Midbrain (tissue), 1 donor: ENCODE measurements around the gene AK9.
"Not testable (repeated sequence)": the region's sequence is repeated elsewhere in the genome, so short reads cannot be mapped to it uniquely, and the experiment has no call there.

Source experiments
- DNase-seq: peaks from one replicate; lab custom pipeline; 2025; lab: John Stamatoyannopoulos, UW

Gene AK9

DNA sequence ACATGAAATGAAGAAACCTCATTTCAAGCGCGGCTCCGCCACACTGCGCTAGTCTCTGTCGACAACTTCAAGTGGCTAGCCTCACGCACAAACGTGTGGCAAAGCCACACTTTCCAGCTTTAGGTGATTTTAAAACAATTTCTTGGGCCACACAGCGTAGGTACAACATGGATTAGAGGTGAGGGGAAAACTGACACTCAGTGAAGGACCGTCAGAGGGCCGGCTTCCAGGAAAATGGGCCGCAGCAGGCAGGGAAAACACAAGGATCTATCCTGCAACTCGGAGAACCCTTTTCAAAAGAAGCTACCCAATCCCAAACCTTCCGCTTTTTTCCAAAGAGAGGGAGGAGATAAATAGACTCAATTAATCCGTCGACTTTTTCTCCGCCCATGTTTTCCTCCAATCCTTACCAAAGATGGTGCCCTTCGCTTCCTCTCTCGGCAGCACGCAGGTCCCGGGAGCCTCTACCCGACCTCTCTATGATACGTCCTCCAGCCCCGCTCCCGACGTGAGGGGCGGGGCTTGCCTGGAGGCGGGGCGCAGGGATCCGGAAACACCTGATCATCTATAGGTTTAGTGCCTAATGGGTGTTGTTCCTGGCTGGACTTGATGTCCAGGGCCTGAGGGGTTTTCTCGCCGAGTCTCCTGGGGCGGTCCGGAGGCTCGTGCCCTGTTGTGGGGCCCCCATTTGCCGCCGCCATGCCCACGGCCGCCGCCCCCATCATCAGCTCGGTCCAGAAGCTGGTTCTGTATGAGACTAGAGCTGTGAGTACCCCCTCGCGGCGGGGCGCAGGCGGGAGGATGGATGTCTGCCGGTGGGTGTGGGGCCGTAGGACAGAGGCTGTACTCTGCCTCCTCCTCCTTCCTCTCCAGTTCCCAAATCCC, at the start of gene AK9, which contains the start of gene FIG4:
AK9 (minus strand) TSS at position 466 of the 885 bp plus-strand sequence. CDS start 15,457 bp downstream, outside the sequence.
FIG4 (plus strand) TSS at position 560 of the 885 bp plus-strand sequence; CDS start at position 700, 140 bp downstream.
- peak; percentile 97 for DNase-seq

DNA sequence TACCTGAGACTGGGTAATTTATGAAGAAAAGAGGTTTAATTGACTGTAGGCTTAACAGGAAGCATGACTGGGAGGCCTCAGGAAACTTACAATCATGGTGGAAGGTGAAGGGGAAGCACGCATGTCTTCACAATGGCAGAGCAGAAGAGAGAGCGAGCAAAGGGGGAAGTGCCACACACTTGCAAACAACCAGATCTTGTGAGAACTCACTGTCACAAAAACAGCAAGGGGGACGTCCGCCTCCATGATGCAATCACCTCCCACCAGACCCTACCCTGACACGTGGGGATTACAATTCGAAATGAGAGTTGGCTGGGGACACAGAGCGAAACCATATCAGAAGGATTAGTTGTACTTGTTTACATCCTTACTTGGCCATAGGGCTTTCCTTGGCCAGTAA, 49.8 kb upstream of the AK9 start:
- no peak for DNase-seq

- no peak for DNase-seq
Observed at GRCh38 chr6:109739686-109740085, 48.7 kb upstream of the AK9 start.

DNA sequence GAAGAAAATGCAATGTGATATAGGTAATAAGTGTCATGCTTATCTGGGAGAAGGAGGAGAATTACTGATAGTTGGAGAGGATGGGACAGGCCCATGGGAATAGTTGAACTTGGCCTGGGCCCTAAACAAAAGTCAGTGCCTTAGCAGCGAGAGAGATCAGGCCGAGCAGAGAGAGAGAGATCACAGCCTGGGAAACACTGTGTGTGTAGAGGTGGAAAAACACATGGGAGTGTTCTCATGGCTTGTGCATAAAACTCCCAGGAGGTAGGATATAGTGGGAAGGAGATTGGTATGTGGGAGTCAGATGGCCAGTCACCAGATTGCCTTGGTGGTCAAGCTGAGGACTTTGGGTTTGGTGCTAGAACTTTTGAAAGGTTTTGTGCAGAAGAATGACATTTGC, 47.7 kb upstream of the AK9 start:
- DNase-seq, result no peak

- DNase-seq, result no peak
Observed at GRCh38 chr6:109738255-109738654, 47.3 kb upstream of the AK9 start.

DNA sequence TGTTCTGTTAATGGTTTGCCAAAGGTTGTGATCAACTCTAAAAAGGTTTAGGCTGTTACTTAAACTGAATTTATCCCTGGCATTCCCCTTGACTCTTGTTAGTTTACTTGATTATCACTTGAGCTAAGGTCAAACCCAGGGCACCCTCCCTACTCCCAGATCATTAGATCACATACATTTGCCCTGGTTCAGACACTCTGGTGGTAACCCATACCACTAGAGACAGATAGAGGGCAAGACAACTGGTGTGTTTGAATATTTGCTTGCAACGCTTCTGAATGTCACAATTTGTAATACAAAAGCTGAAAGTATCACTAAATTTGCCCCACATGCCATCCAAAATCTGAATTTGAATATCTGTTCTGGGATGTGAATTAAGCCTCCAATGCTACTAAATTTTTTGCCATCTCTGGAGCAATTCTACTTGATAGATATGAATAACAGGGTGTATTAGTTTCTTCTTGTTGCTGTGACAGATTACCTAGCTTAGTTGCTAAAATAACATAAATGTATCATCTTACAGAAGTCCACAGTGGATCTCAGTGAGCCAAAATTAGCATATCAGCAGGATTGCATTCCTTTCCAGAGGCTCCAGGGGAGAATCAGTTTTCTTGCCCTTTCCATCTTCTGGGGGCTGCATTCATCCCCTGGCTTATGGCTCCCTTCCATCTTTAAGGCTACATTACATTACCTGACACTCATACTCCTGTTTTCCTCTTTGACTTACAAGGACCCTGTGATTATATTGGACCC, 45.4 kb upstream of the AK9 start:
- no peak for DNase-seq

DNA sequence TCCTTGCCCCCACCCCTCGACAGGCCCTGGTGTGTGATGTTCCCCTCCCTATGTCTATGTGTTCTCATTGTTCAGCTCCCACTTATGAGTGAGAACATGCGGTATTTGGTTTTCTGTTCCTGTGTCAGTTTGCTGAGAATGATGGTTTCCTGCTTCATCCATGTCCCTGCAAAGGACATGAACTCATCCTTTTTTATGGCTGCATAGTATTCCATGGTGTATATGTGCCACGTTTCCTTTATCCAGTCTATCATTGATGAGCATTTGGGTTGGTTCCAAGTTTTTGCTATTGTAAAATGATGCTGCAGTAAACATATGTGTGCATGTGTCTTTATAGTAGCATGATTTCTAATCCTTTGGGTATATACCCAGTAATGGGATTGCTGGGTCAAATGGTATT, 34.2 kb upstream of the AK9 start:
- not testable (repeated sequence) for DNase-seq

DNA sequence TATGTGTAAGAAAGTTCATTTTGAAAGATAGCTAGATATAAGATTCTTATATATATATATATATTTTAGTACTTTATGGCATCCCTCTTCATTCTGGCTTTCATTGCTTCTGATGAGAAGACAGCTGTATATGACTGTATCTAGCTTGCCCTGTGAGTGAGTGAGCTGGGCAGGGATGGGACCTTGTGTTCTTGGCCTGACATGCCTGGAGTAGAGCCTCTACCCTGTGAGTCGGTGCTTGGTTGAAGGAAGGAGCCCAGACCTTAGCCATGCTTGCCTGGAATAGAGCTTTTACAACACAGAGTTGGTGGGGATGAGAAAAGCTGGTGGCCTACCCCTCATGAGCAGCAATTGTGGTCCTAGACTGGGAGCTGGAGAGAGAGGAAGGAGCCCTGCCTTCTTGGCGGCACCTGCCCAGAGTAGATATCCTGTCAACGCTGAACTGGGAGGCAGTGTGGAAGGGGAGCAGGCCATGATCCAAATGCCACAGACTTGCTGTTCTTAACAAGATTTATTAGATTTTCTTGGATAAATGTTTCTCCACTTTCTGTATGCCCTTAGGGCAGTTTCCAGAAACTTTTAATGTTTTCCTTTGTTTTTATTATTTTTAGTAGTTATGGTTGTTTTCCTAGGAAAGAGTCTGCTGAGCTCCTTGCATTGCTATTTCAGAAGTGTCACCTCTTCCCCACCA, 31.7 kb upstream of the AK9 start:
- no peak for DNase-seq

DNA sequence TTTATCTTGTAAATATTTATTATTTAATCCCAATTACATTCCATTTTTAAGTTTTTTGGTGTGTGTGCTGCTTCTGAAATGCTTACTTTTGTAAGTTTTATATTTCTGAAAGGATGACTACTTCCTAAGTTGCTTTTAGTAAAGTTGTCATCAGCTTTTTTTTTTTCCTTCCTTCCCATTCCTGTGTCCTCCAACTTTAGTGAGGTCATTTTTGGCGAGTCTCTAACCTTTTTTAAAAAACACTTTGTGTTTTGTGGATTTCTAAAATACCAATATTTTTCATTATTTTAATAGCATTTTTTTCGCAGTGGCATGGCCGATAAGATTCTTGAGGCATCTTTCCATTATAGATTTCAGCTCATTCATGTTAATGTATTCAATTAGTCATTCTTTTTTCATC, 31.0 kb upstream of the AK9 start:
- DNase-seq, result no peak

DNA sequence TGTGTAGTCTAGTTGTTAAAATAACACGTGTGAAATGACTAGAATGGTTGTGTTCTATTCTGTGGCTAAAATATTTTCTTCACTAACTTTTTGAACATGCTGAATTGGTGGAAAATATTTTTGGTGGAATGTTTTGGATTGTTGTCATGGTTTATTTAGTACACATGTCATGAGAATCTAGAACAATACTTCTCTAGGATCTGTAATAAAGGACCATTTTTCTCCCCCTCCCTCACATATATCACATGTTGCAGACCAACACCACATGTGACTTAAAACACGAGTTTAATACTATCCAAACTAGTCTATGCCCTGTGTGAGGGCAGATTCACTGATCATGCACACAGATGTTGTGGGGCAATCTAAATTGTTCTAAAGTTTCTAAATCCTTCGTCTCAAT, 29.3 kb upstream of the AK9 start:
- DNase-seq, result no peak

DNA sequence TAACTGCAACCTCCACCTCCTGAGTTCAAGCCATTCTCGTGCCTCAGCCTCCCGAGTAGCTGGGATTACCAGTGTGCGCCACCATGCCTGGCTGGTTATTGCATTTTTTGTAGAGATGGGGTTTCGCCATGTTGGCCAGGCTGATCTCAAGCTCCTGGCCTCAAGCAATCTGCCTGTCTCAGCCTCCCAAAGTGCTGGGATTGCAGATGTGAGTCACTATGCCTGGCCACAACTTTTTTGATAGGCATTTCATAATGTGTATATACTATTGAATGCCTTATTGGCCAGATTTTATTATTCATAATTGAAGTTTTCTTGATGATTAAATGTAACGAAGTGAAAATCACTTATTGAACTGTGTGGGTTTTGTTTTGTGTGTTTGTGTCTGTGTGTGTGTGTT, 28.0 kb upstream of the AK9 start:
- DNase-seq, result no peak

DNA sequence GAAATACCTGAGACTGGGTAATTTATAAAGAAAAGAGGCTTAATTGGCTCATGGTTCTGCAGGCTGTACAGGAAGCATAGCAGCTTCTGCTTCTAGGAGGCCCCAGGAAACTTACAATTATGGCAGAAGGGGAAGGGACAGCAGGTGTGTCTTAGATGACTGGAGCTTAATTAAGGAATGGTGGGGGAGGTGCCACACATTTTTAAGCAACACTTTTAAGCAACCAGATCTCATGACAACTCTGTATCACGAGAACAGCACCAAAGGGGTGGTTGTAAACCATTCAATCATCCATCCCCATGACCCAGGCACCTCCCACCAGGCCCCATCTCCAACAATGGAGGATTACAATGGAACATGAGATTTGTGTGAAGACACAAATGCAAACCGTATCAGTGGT, 27.0 kb upstream of the AK9 start:
- DNase-seq, result no peak

DNA sequence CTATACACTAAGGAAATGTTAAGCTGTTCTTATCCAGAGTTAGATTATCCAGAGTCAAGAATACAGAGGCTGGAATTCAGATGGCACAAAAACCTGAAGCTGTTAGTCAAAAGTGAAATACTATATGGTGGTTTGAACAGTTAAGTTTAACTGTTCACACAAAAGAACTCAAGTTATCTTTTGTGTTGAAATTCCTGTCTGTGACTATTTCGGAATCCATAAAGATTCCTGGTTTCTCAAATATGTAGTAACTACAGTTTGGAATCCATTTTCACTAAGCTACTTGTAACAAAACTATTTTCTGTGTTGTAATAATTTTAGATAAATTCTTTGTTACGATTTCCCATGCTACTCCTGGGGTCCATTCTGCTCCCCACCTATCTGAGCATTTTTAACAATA, 24.6 kb upstream of the AK9 start:
- DNase-seq, result no peak

DNA sequence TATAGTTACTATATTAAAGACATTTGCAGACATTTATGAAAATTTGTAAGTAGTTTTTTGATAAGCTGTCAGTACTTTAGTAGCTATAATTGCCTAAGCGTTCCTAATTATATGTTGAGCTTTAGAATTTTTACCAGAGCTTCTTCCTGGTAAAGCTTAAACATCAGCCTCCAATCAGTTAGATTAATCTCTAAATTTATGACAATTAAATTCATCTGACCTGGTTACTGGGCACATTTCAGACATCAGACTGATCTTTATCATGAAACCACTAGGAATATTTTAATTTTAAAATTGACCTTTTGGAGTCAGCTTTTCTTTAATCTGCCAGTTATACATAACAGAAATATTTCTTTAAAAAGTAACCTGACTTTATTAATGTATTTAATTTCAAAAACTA, 23.6 kb upstream of the AK9 start:
- DNase-seq, result no peak

DNA sequence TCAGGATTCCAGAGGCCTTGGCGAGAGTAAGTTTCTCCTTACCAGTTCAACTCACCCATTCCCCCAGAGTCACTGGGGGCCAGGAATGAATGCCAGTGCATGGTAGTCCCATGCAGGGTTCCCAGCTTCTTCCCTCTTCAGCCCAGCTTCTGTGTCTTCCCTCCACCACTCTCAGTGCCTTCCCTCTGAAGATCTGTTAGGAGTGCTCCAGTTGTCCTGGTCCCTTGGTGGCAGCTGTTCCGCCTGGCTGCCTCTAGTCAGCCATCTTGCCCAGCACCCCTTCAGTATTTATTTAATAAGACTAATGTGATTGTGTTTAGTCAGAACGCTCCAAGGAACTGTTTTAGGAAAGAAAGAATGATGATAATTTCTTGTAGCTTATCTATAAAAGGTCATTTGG, 23.2 kb upstream of the AK9 start:
- no peak for DNase-seq

DNA sequence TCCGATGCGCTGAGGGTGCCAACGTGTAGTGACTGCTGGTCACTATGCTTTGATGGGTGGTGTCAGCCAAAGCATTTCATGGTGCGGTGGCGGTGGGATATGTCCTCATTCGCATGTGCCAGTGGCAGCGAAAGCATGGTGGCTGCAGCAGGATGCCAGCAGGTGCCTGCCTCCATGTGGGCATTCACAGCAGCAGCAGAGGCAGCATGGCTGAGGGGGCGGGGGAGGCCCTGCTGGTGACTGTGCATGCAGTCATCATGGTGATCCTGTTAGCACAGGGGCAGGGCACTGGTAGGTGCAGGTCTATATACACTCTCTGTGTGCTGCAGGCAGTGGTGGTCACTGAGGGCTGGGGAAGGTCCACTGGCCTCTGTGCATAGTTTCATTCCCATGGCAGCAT, 22.1 kb upstream of the AK9 start:
- no peak for DNase-seq

DNA sequence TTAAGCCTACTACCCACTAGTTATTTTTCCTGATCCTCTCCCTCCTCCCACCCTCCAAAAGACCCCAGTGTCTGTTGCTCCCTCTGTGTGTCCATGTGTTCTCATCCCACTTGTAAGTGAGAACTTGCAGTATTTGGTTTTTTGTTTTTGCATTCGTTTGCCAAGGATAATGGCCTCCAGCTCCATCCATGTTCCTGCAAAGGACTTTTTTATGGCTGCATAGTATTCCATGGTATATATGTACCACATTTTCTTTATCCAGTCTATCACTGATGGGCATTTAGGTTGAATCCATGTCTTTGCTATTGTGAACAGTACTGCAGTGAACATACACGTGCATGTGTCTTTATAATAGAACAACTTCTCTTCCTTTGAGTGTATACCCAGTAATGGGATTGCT, 17.1 kb upstream of the AK9 start:
- DNase-seq, result not testable (repeated sequence)

- DNase-seq, result no peak
Observed at GRCh38 chr6:109706513-109706912, 15.5 kb upstream of the AK9 start.

GRCh38 chr6:109705258-109705657, 14.3 kb upstream of the AK9 start:
- DNase-seq, result peak; percentile 91

- DNase-seq, result no peak
Observed at GRCh38 chr6:109702791-109703190, 11.8 kb upstream of the AK9 start.

- no peak for DNase-seq
Observed at GRCh38 chr6:109701774-109702173, 10.8 kb upstream of the AK9 start.

DNA sequence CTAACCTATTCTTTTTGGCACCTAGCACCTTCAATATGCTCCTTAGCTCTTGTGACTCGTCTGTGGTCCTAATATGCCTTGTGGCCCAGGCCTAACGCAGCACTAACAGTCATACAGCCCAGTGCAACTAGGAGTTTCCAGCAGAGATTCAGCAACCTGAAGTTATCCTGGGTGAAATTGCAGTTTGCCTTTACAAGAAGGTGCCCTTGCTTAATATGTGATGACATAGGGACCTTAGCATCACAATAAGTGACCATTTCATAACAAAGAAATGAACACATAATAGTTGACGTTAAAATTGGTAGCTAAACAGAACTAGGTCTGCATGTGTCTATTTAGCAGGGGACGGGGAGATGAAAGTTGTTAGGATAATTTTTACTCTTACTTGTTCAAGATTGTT, 10.2 kb upstream of the AK9 start:
- DNase-seq, result no peak

DNA sequence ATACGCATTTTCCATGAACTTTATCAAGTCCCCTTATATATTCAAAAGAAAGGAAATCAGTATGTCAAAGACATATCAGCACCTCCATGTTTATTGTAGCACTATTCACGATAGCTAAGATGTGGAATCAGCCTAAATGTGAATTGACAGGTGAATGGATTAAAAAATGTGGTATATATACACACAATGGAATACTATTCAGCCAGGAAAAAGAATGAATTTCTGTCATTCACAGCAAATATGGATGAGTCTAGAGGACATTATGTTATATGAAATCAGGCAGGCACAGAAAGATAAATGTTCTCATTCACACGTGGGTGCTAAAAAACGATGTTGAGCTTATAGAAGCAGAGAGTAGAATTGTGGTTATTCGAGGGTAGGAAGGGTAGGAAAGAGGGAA, 5.4 kb upstream of the AK9 start:
- no peak for DNase-seq
